ENCODE results near the gene SYNC. TPM values are rescaled to one million over a fixed set of nuclear protein-coding genes. Genes with fewer than 3 reads are reported as not detected.

Gene SYNC
- total and polyA plus RNA-seq, 2 of the 8 experiments (the other 6 are each of a cell fraction or from before 2014, with no cell fraction given): 0.06 to 0.17 TPM

DNA sequence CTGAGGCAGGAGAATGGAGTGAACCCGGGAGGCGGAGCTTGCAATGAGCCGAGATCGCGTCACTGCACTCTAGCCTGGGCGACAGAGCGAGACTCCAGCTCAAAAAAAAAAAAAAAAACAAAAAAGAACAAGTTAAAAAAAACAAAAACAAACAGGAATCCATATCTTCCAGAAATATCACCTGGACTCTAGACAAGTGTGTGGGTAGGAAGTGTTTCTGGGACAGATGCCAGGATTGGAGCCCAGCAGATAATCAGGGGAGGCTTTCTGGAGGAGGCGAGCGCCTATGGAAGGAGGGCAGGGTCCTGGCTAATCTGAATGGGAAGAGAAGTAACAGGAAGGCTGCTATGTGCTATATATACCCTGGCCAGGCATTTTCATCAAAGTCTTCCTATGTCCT is 43.6 kb upstream of the SYNC start:
- peaks cover 3 to 20% (median 16%) of the 10 kb centered on the region in 4 experiments for H3K4me1 ChIP-seq (replicated peaks in 1 of 4; ENCODE audit: control insufficient read depth in 3 of 4, insufficient read depth in 4 of 4, low read length in 3 of 4)
- DNase-seq (ENCODE audit: low read depth in 1 of 2, low spot score in 2 of 2): no peak
- H2BK12ac ChIP-seq (ENCODE audit: low read depth, low read length): no peak overlapping the region
- no peak overlapping the region for H3K56ac ChIP-seq (replicated peaks; ENCODE audit: insufficient read length, low read depth, low read length)
- H2BK5ac ChIP-seq (ENCODE audit: low read depth, low read length): no peak overlapping the region
- H3K79me2 ChIP-seq (ENCODE audit: control insufficient read depth in 1 of 2, insufficient read depth in 2 of 2, low read length in 2 of 2): no peaks in the 10 kb centered on the region
- H3K14ac ChIP-seq (ENCODE audit: insufficient read length): no peak overlapping the region
- peaks cover 0 to 3% of the 10 kb centered on the region in 2 experiments for H4K20me1 ChIP-seq (replicated peaks in 1 of 2; ENCODE audit: control insufficient read depth in 1 of 2, insufficient read depth in 2 of 2, low read length in 2 of 2)
- ChIA-PET POLR2A (ENCODE audit: partially characterized antibody) (interaction anchor here (1.1 to 7.0 kb wide), 3 partner anchors 9 to 20 kb away, joined by 3 to 87 read pairs (median 3); no protein-coding TSS in a partner anchor), CTCF (ENCODE audit: partially characterized antibody) (interaction anchor here (0.6 to 4.6 kb wide), 7 partner anchors 13 to 149 kb away, joined by 3 to 26 read pairs (median 4); no protein-coding TSS in a partner anchor)
- no peak overlapping the region for H2BK120ac ChIP-seq (replicated peaks; ENCODE audit: low read depth, low read length)
- no peak overlapping the region for H2AK5ac ChIP-seq (ENCODE audit: low read depth, low read length)
- H3K23me2 ChIP-seq (ENCODE audit: low read depth, low read length): no peaks in the 10 kb centered on the region; the same call in 1 of the 2 replicates
- no peak for TF ChIP-seq SP4 (IDR thresholded peaks at IDR 0.05; ENCODE audit: low read length)
- no peak for TF ChIP-seq SRF (IDR thresholded peaks at IDR 0.05; ENCODE audit: low read depth, low read length)
- no peak for TF ChIP-seq PHF8 (conservative IDR thresholded peaks at IDR 0.05; ENCODE audit: low read depth, low read length)
- TF ChIP-seq, protein P1, sequence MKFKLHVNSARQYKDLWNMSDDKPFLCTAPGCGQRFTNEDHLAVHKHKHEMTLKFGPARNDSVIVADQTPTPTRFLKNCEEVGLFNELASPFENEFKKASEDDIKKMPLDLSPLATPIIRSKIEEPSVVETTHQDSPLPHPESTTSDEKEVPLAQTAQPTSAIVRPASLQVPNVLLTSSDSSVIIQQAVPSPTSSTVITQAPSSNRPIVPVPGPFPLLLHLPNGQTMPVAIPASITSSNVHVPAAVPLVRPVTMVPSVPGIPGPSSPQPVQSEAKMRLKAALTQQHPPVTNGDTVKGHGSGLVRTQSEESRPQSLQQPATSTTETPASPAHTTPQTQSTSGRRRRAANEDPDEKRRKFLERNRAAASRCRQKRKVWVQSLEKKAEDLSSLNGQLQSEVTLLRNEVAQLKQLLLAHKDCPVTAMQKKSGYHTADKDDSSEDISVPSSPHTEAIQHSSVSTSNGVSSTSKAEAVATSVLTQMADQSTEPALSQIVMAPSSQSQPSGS (IDR thresholded peaks at IDR 0.05; ENCODE audit: low read length): no peak
- TF ChIP-seq JUND (IDR thresholded peaks at IDR 0.05; ENCODE audit: low read length): no peak
- no peak for TF ChIP-seq CBX5 (IDR thresholded peaks at IDR 0.05; ENCODE audit: low read depth, low read length)
- H3K9ac ChIP-seq (replicated peaks in 1 of 4; ENCODE audit: extremely low read depth in 1 of 4, low read depth in 3 of 4, low read length in 3 of 4): no peak overlapping the region
- peaks cover 0 to 2% (median under 1%) of the 10 kb centered on the region in 4 experiments; a peak in 3 of 7 replicates for H3K27me3 ChIP-seq (replicated peaks in 1 of 4; ENCODE audit: control insufficient read depth in 3 of 4, extremely low read depth in 1 of 4, insufficient read depth in 3 of 4, low read length in 3 of 4)
- peaks cover 7% of the 10 kb centered on the region for H3K79me1 ChIP-seq (ENCODE audit: low read depth, low read length)
- no peak overlapping the region for H2AFZ ChIP-seq (ENCODE audit: low read length)
- no peaks in the 10 kb centered on the region for H3K36me3 ChIP-seq (ENCODE audit: control insufficient read depth in 2 of 4, insufficient read depth in 4 of 4, low read length in 3 of 4)
- no peak overlapping the region for H3K4ac ChIP-seq (replicated peaks; ENCODE audit: insufficient read length, low read depth, low read length)
- H3K9me3 ChIP-seq (ENCODE audit: insufficient read depth in 2 of 2, low read depth in 1 of 2, low read length in 1 of 2): no peaks in the 10 kb centered on the region
- WGBS, 2 experiments (ENCODE audit: extremely low coverage in 1 of 2, insufficient coverage in 1 of 2, insufficient read length in 1 of 2, insufficient replicate concordance in 2 of 2, low coverage in 1 of 2, low lambda C conversion rate in 2 of 2, missing lambda C conversion rate in 1 of 2): 96% methylated on average over 9 of the region's 9 CpGs; no CpG with 5 or more reads in 1 of the 2 experiments
- no peak overlapping the region for H3K4me3 ChIP-seq (ENCODE audit: extremely low read depth in 1 of 4, insufficient read depth in 2 of 4, low read depth in 3 of 4, low read length in 4 of 4)
- no peak overlapping the region for H2BK20ac ChIP-seq (ENCODE audit: low read length)
- no peak overlapping the region for H3K4me2 ChIP-seq (ENCODE audit: insufficient read depth in 1 of 2, low read depth in 2 of 2, low read length in 2 of 2)
- no peak overlapping the region for H4K8ac ChIP-seq (ENCODE audit: extremely low read depth, insufficient read depth, low read length)
- no peak overlapping the region for H2BK15ac ChIP-seq (ENCODE audit: low read length)
- no peak overlapping the region for H4K5ac ChIP-seq (ENCODE audit: insufficient read length, low read depth, low read length)
- no peak overlapping the region for H3K18ac ChIP-seq (ENCODE audit: extremely low read depth, low read length)
- no peak overlapping the region for H4K91ac ChIP-seq (replicated peaks; ENCODE audit: insufficient read length, low read length)
- FAIRE-seq: no peak
- H3K23ac ChIP-seq (ENCODE audit: insufficient read length): no peak overlapping the region
- H3K27ac ChIP-seq (ENCODE audit: low read depth, low read length): no peak overlapping the region
